ENCODE measurements around the gene BACE2. TPM values are rescaled to one million over a fixed set of nuclear protein-coding genes. Genes with fewer than 3 reads are reported as not detected.
A peak's percentile ranks its signal among the peaks of the same experiment; 100 is the strongest.

Gene BACE2
- total and polyA plus RNA-seq, 2 of the 4 experiments (the other 2 are of a cell fraction), result 17.0 to 35.5 TPM

DNA sequence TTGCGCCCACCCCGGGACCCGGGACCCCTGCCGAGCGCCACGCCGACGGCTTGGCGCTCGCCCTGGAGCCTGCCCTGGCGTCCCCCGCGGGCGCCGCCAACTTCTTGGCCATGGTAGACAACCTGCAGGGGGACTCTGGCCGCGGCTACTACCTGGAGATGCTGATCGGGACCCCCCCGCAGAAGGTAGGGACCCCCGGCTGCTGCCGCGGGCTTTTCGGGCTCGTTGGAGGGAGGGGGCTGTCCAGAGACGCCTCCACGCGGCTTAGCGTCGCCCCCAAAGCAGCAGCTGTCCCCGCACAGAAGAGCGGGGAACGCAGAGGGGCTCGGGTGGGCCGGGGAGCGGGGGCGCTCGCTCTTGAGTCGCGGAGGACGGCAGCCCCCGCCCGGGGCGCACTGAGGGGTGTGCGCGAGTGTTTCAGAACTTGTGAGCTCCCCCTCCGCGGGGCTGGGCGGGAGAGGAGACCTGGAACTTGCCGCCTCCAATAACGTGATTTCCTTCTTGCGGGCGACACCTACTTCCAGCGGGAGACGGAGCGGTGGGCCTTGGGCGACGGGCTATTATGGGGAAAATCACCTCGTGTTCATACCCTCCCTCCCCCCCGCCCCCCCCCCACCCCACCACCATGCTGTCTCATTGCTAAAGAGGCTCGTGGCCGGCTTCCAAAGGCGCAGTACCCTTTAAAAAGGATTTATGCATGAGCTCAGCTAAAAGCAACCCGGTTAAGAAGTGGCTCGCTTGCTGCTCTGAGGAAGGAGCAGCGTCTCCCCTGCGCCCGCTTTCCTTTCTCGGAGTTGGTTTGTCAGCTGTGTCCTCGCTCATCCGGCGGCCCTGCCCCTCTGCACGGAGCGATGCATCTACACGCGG lies 664 bp downstream of the BACE2 start:
- H2BK120ac ChIP-seq (ENCODE audit: low read depth, low read length), result no peak overlapping the region
- no peaks in the 10 kb centered on the region for H3K27me3 ChIP-seq (ENCODE audit: control insufficient read depth, insufficient read depth, low read length)
- no peak overlapping the region for H3K14ac ChIP-seq (replicated peaks; ENCODE audit: low read depth, low read length)
- peak overlapping the region; percentile 58 for H3K4me3 ChIP-seq (ENCODE audit: insufficient read depth, low read depth, low read length)
- no peak overlapping the region for H2BK5ac ChIP-seq (ENCODE audit: low read depth, low read length, poor library complexity, severe bottlenecking)
- peak overlapping the region; percentile 42 for H3K9ac ChIP-seq (ENCODE audit: low read depth, low read length)
- no peak overlapping the region for H4K5ac ChIP-seq (ENCODE audit: low read depth, low read length)
- in situ Hi-C loops (cut with MboI; ENCODE audit: low sequenced_read_pairs) (loop anchor here (25.0 kb wide), 1 partner anchor 369 kb away; no protein-coding TSS in a partner anchor), intact Hi-C loops (cut with micrococcal nuclease) (no loop called here), dilution Hi-C loops (cut with HindIII; ENCODE audit: low sequenced_read_pairs, unreplicated experiment) (no loop called here)
- no peaks in the 10 kb centered on the region for H4K20me1 ChIP-seq (ENCODE audit: insufficient read depth, low read length)
- H3K79me1 ChIP-seq (ENCODE audit: low read depth in 1 of 2, low read length in 2 of 2), result peaks cover 0 to 7% of the 10 kb centered on the region in 2 experiments; a peak in 2 of 4 replicates
- no peak overlapping the region for H3K4ac ChIP-seq (ENCODE audit: low read depth, low read length)
- peaks cover 10% of the 10 kb centered on the region; the same call in 1 of the 2 replicates for H3K9me1 ChIP-seq (ENCODE audit: insufficient read depth, low read length)
- no peak overlapping the region for H2AK9ac ChIP-seq (replicated peaks; ENCODE audit: low read depth, low read length, poor library complexity)
- H3K4me2 ChIP-seq (ENCODE audit: low read depth, low read length), result peak overlapping the region; percentile 89
- BruUV-seq (replicated peaks), result no TSS peak
- H2AFZ ChIP-seq (replicated peaks; ENCODE audit: low read length, poor library complexity), result peak overlapping the region; percentile 95
- TF ChIP-seq MAZ (IDR thresholded peaks at IDR 0.05; ENCODE audit: borderline replicate concordance, low read depth, low read length) (no peak), FOS (IDR thresholded peaks at IDR 0.05; ENCODE audit: low read depth, low read length) (no peak), CEBPB (IDR thresholded peaks at IDR 0.05; ENCODE audit: low read depth, low read length) (no peak), BHLHE40 (IDR thresholded peaks at IDR 0.05; ENCODE audit: low read depth, low read length) (no peak), SMC3 (IDR thresholded peaks at IDR 0.05; ENCODE audit: low read depth, low read length) (no peak), POLR2A (IDR thresholded peaks at IDR 0.05; ENCODE audit: low read depth, low read length) (no peak), RAD21 (IDR thresholded peaks at IDR 0.05; ENCODE audit: low read length) (no peak), RCOR1 (IDR thresholded peaks at IDR 0.05; ENCODE audit: insufficient replicate concordance, low read length) (no peak), MAFK (IDR thresholded peaks at IDR 0.05; ENCODE audit: low read depth, low read length) (no peak; the same call in 1 of the 2 replicates)
- TF ChIP-seq, protein P1, sequence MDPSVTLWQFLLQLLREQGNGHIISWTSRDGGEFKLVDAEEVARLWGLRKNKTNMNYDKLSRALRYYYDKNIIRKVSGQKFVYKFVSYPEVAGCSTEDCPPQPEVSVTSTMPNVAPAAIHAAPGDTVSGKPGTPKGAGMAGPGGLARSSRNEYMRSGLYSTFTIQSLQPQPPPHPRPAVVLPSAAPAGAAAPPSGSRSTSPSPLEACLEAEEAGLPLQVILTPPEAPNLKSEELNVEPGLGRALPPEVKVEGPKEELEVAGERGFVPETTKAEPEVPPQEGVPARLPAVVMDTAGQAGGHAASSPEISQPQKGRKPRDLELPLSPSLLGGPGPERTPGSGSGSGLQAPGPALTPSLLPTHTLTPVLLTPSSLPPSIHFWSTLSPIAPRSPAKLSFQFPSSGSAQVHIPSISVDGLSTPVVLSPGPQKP (IDR thresholded peaks at IDR 0.05; ENCODE audit: borderline replicate concordance, low read depth, low read length), result no peak
- TF ChIP-seq, protein P2, sequence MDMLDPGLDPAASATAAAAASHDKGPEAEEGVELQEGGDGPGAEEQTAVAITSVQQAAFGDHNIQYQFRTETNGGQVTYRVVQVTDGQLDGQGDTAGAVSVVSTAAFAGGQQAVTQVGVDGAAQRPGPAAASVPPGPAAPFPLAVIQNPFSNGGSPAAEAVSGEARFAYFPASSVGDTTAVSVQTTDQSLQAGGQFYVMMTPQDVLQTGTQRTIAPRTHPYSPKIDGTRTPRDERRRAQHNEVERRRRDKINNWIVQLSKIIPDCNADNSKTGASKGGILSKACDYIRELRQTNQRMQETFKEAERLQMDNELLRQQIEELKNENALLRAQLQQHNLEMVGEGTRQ (IDR thresholded peaks at IDR 0.05; ENCODE audit: low read depth, low read length), result no peak
- CTCF ChIA-PET, result interaction anchor here (1.3 to 2.3 kb wide), 2 partner anchors 90 to 114 kb away, joined by 3 to 14 read pairs; no protein-coding TSS in a partner anchor
- H3K27ac ChIP-seq (ENCODE audit: insufficient read depth, low read length), result peak overlapping the region; percentile 24
- POLR2A ChIA-PET (ENCODE audit: unreplicated experiment), result interaction anchor here (0.7 kb wide), 1 partner anchor 19 kb away, joined by 6 read pairs; no protein-coding TSS in a partner anchor
- no peak overlapping the region for H4K91ac ChIP-seq (ENCODE audit: insufficient read depth, low read depth, low read length)
- WGBS, 2 experiments (ENCODE audit: extremely low coverage in 2 of 2, insufficient read length in 1 of 2), result 1% methylated on average over 33 of the region's 75 CpGs; no CpG with 5 or more reads in 1 of the 2 experiments
- no peak overlapping the region for H3K23ac ChIP-seq (ENCODE audit: low read depth, low read length)
- no peak overlapping the region for H4K8ac ChIP-seq (ENCODE audit: low read depth in 2 of 2, low read length in 2 of 2)
- no peak overlapping the region for H2AK5ac ChIP-seq (ENCODE audit: low read depth, low read length)
- no peak overlapping the region for H2BK15ac ChIP-seq (ENCODE audit: low read depth, low read length)
- peak; percentile 35 for ATAC-seq (ENCODE audit: low read depth)
- H3K18ac ChIP-seq (ENCODE audit: low read depth, low read length), result no peak overlapping the region
- H3K9me3 ChIP-seq (ENCODE audit: control insufficient read depth, insufficient read depth, low read length), result no peaks in the 10 kb centered on the region
- DNase-seq, result peak; percentile 68
- no peaks in the 10 kb centered on the region for H3K36me3 ChIP-seq (ENCODE audit: control insufficient read depth, insufficient read depth, low read length)
- no peak overlapping the region for H3K56ac ChIP-seq (ENCODE audit: extremely low read depth, insufficient read depth, low read length)
- H3K4me1 ChIP-seq (ENCODE audit: control insufficient read depth, insufficient read depth, low read length), result no peaks in the 10 kb centered on the region; the same call in 1 of the 2 replicates
- H2BK20ac ChIP-seq (ENCODE audit: low read depth, low read length), result no peak overlapping the region

Data from IMR-90 (cell line).